Measurements from ENCODE around the gene PPP6R2. TPM values are rescaled to one million over a fixed set of nuclear protein-coding genes. Genes with fewer than 3 reads are reported as not detected.
A peak's percentile ranks its signal among the peaks of the same experiment; 100 is the strongest.

PPP6R2 gene
- total RNA-seq, 1 experiment from 2014 or later: 47.8 TPM

DNA sequence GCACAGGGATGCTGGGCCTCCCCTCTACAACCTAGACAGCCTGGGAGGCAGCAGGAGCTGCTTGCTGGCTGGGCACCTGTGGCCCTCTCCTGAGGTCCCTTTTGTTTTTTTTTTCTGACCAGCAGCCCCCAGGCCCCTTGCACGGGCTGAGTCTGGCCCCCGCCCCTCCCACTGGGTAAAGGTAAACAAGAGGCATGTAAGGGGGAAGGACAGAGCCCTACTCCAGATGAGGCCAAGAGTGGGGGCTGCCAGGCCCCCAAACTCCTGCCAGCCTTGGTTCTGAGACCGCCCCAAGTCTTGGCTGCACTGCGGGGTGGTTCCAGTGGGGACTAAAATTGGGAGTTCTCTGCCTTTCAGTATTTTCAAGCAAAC, 44.9 kb upstream of the PPP6R2 start:
- ATAC-seq (no peak), DNase-seq (ENCODE audit: low spot score) (no peak)
- Mint-ChIP-seq H3K9me3 (no peaks in the 10 kb centered on the region), H3K36me3 (no peaks in the 10 kb centered on the region), H3K4me1 (peaks cover 26% of the 10 kb centered on the region), H3K4me3 (no peak overlapping the region), H3K27ac (no peak overlapping the region), H3K27me3 (ENCODE audit: low read depth) (no peaks in the 10 kb centered on the region)
- TF ChIP-seq ZNF121 (CRISPR knock-in tag; IDR thresholded peaks at IDR 0.05): no peak
- TF ChIP-seq, protein P1, sequence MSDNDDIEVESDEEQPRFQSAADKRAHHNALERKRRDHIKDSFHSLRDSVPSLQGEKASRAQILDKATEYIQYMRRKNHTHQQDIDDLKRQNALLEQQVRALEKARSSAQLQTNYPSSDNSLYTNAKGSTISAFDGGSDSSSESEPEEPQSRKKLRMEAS (CRISPR knock-in tag; IDR thresholded peaks at IDR 0.05): no peak
- TF ChIP-seq ZNF396 (CRISPR knock-in tag; IDR thresholded peaks at IDR 0.05; ENCODE audit: borderline replicate concordance): no peak
- TF ChIP-seq, protein P2, sequence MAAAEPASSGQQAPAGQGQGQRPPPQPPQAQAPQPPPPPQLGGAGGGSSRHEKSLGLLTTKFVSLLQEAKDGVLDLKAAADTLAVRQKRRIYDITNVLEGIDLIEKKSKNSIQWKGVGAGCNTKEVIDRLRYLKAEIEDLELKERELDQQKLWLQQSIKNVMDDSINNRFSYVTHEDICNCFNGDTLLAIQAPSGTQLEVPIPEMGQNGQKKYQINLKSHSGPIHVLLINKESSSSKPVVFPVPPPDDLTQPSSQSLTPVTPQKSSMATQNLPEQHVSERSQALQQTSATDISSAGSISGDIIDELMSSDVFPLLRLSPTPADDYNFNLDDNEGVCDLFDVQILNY (CRISPR knock-in tag; IDR thresholded peaks at IDR 0.05): no peak
- TF ChIP-seq, protein P3, sequence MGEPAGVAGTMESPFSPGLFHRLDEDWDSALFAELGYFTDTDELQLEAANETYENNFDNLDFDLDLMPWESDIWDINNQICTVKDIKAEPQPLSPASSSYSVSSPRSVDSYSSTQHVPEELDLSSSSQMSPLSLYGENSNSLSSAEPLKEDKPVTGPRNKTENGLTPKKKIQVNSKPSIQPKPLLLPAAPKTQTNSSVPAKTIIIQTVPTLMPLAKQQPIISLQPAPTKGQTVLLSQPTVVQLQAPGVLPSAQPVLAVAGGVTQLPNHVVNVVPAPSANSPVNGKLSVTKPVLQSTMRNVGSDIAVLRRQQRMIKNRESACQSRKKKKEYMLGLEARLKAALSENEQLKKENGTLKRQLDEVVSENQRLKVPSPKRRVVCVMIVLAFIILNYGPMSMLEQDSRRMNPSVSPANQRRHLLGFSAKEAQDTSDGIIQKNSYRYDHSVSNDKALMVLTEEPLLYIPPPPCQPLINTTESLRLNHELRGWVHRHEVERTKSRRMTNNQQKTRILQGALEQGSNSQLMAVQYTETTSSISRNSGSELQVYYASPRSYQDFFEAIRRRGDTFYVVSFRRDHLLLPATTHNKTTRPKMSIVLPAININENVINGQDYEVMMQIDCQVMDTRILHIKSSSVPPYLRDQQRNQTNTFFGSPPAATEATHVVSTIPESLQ (CRISPR knock-in tag; IDR thresholded peaks at IDR 0.05): no peak
- no peak for TF ChIP-seq ZNF416 (CRISPR knock-in tag; IDR thresholded peaks at IDR 0.05)
- TF ChIP-seq CBFB (CRISPR knock-in tag; IDR thresholded peaks at IDR 0.05; ENCODE audit: low read depth): no peak
- TF ChIP-seq JAZF1 (CRISPR knock-in tag; IDR thresholded peaks at IDR 0.05): no peak
- no peak for TF ChIP-seq ZNF671 (CRISPR knock-in tag; IDR thresholded peaks at IDR 0.05)
- no peak for TF ChIP-seq GABPB1 (CRISPR knock-in tag; IDR thresholded peaks at IDR 0.05)
- no peak for TF ChIP-seq ZNF219 (CRISPR knock-in tag; IDR thresholded peaks at IDR 0.05; ENCODE audit: borderline replicate concordance)
- no peak for TF ChIP-seq IRF2 (CRISPR knock-in tag; IDR thresholded peaks at IDR 0.05; ENCODE audit: borderline replicate concordance, low read depth)
- TF ChIP-seq, protein P4, sequence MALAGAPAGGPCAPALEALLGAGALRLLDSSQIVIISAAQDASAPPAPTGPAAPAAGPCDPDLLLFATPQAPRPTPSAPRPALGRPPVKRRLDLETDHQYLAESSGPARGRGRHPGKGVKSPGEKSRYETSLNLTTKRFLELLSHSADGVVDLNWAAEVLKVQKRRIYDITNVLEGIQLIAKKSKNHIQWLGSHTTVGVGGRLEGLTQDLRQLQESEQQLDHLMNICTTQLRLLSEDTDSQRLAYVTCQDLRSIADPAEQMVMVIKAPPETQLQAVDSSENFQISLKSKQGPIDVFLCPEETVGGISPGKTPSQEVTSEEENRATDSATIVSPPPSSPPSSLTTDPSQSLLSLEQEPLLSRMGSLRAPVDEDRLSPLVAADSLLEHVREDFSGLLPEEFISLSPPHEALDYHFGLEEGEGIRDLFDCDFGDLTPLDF (CRISPR knock-in tag; IDR thresholded peaks at IDR 0.05): no peak
- ChIA-PET CTCF (interaction anchor here (1.1 to 1.4 kb wide), 2 partner anchors 44 to 61 kb away, joined by 3 to 4 read pairs; no protein-coding TSS in a partner anchor), POLR2A (interaction anchor here (0.9 kb wide), 1 partner anchor 44 kb away, joined by 3 read pairs; no protein-coding TSS in a partner anchor)

DNA sequence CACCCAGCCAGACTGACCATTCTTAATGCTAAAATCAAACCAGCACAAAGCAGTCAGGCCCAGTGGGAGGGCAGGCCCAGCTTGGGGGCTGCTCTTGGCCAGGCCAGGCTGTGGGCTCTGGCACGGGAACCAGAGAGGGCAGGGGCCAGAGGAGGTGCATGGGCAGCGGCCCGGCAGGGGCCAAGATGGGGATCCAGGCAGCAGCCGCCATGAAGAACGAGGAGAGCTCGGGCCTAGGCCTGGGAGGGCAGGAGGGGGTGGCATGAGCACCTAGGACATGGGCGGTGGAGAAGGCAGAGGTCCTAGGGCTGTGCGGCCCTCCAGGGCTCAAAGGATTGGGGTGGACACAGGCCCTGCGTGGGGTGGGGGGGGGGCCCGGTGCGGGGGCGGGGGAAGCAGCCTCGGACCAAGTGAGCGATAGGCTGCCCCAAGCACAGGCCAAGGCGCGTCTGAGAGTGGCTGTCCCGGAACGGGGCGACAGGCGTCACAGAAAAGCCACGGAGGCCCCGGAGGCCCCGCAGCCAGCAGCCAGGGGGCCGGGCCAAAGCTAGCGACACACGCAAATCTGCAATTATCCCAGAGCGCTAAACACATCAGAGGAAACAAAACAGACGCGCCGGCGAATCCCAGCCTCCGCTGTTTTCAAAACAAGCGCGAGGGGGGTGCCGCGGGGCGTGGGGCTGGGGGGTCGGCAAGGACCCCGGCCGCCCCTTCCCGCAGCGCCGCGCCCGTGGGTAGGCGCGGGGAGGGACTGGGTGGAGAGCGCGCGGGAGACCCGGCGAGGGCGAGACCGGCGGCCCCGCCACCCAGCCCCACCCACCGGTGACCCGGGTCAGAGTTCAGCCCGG, 44.0 kb upstream of the PPP6R2 start:
- ChIA-PET POLR2A (interaction anchor here (0.9 kb wide), 1 partner anchor 43 kb away, joined by 3 read pairs; no protein-coding TSS in a partner anchor), CTCF (interaction anchor here (0.5 to 2.6 kb wide), 7 partner anchors 28 to 200 kb away, joined by 3 to 18 read pairs (median 4); partner anchors contain the start of gene DENND6B)
- peak overlapping the region; percentile 61 for H3K4me3 Mint-ChIP-seq
- TF ChIP-seq JUN (CRISPR knock-in tag; IDR thresholded peaks at IDR 0.05): no peak
- TF ChIP-seq, protein P5, sequence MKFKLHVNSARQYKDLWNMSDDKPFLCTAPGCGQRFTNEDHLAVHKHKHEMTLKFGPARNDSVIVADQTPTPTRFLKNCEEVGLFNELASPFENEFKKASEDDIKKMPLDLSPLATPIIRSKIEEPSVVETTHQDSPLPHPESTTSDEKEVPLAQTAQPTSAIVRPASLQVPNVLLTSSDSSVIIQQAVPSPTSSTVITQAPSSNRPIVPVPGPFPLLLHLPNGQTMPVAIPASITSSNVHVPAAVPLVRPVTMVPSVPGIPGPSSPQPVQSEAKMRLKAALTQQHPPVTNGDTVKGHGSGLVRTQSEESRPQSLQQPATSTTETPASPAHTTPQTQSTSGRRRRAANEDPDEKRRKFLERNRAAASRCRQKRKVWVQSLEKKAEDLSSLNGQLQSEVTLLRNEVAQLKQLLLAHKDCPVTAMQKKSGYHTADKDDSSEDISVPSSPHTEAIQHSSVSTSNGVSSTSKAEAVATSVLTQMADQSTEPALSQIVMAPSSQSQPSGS (CRISPR knock-in tag; IDR thresholded peaks at IDR 0.05; ENCODE audit: borderline replicate concordance, low read depth): no peak
- TF ChIP-seq ZBTB21 (CRISPR knock-in tag; IDR thresholded peaks at IDR 0.05; ENCODE audit: borderline replicate concordance): no peak
- TF ChIP-seq ESRRA (CRISPR knock-in tag; IDR thresholded peaks at IDR 0.05; ENCODE audit: borderline replicate concordance): no peak
- no peak for TF ChIP-seq TP53 (CRISPR knock-in tag; IDR thresholded peaks at IDR 0.05)
- TF ChIP-seq ATF1 (CRISPR knock-in tag; IDR thresholded peaks at IDR 0.05): no peak
- no peaks in the 10 kb centered on the region for H3K9me3 Mint-ChIP-seq
- ATAC-seq (no peak), DNase-seq (ENCODE audit: low spot score) (no peak)
- peaks cover 29% of the 10 kb centered on the region for H3K4me1 Mint-ChIP-seq
- no peak overlapping the region for H3K27ac Mint-ChIP-seq
- no peaks in the 10 kb centered on the region for H3K36me3 Mint-ChIP-seq
- no peaks in the 10 kb centered on the region for H3K27me3 Mint-ChIP-seq (ENCODE audit: low read depth)
